ENCODE measurements around the gene DACT1.
"Not testable (repeated sequence)": the region's sequence is repeated elsewhere in the genome, so short reads cannot be mapped to it uniquely, and the experiment has no call there.

DACT1 gene

DNA sequence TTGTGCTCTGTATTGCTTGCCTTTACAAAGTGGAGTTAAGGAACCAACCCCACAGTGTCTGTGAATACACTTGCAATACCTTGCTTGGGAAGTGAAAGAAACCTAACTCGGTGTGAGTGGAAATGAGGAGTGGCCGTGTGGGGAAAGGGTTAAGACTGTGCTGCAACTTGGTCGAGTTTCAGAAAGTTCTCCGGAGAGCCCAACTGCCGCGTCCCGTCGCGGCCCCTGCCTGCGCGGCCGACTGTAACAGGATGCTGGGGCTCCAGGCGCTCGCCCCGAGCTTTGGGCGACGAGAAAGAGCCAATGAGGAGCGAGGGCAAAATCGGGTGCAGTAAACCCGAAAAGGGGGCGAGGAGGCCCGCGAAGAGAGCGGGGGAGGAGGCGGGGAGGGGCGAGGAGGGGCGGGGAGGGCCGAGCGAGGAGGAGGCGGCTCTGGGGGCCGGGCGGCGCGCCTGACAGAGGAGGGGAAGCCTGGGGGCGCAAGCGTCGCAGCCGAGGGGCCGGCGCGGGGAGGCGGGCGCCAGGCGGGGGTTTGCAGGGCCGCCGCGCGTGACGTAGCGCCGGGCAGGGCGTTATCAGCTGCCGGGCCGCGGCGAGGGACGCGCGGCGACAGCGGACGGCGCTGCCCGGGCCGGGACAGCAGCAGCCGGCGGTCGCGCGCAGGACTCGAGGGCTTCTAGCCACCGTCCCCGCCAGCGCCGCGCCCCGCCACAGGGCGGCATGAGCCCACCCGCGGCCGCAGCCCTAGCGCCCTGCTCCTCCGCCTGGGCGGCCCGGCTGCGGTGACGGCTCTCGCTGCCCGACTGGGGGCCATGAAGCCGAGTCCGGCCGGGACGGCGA is at the start of gene DACT1:
TSS of gene DACT1 (plus strand) at position 572 of the 840 bp plus-strand sequence. CDS start at position 813, 241 bp downstream.
- no peak for TF ChIP-seq Cebpa-rat (IDR thresholded peaks at IDR 0.05)
- Histone ChIP-seq H3K27me3 (peaks cover 7% of the 10 kb centered on the region; the same call in 1 of the 2 replicates), H3K4me2 (peak within 1 kb of the TSS; percentile 99), H3K4me3 (peak within 1 kb of the TSS; percentile 89), H3K27ac (peak within 1 kb of the TSS; percentile 76), H3K9me3 (no peaks in the 10 kb centered on the region), H3K4me1 (peaks cover 51% of the 10 kb centered on the region), H3K36me3 (peaks cover 15% of the 10 kb centered on the region), H4K20me1 (no peaks in the 10 kb centered on the region), H3K9ac (peak within 1 kb of the TSS; percentile 83)

DNA sequence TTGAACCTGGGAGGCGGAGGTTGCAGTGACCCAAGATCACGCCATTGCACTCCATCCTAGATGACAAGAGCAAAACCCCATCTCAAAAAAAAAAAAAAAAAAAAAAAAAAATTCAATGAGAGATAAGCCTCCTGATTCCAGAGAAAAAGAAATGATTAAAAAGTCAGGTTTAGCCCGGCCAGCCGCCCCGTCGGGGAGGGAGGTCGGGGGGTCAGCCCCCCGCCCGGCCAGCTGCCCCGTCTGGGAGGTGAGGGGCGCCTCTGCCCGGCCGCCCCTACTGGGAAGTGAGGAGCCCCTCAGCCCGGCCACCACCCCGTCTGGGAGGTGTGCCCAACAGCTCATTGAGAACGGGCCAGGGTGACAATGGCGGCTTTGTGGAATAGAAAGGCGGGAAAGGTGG is 49.4 kb upstream of the DACT1 start:
- H3K27ac ChIP-seq, H3K27me3 ChIP-seq, H4K20me1 ChIP-seq, H3K4me3 ChIP-seq, H3K36me3 ChIP-seq, H3K4me2 ChIP-seq, H3K9ac ChIP-seq, H3K9me3 ChIP-seq: not testable (repeated sequence)
- peaks cover 13% of the 10 kb centered on the region for H3K4me1 ChIP-seq

DNA sequence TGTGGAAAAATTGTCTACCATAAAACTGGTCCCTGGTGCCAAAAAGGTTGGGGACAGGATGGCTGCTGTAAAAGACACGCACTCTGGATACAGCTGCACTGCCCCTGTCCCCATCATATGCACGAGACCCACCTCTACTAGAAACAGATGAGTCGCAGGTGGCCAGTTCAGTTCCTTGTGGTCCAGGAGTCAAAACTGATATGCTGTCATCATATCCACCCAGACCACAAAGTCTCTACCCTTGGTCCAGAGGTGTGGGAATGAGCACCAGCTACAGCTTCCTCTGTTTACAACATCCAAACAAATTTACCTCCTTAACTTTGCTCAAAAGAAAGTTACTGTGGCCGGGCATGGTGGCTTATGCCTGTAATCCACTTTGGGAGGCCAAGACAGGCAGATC is 43.8 kb upstream of the DACT1 start:
- no peaks in the 10 kb centered on the region for H4K20me1 ChIP-seq
- no peaks in the 10 kb centered on the region for H3K36me3 ChIP-seq
- H3K9me3 ChIP-seq, result no peaks in the 10 kb centered on the region
- no peak overlapping the region for H3K4me2 ChIP-seq
- no peak for TF ChIP-seq Cebpa-rat (IDR thresholded peaks at IDR 0.05)
- H3K4me3 ChIP-seq, result no peak overlapping the region
- H3K9ac ChIP-seq, result no peak overlapping the region
- H3K27me3 ChIP-seq, result no peaks in the 10 kb centered on the region
- peaks cover 9% of the 10 kb centered on the region for H3K4me1 ChIP-seq
- H3K27ac ChIP-seq, result no peak overlapping the region

DNA sequence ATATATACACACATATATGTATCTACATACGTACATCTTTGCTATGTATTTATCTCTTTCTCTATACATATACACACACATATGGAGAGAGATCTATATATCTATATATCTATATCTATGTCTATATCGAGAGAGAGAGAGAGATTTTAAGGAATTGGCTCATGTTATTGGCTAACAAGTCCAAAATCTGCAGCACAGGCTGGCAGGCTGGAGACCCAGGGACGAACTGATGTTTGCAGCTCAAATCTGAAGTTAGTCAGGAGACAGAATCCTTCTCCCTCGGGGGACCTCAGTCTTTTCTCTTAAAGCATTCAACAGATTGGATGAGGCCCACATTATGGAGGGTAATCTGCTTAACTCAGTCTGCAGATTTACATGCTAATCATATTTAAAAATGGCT is 40.7 kb upstream of the DACT1 start:
- Histone ChIP-seq H3K36me3 (no peaks in the 10 kb centered on the region), H3K4me1 (peaks cover 14% of the 10 kb centered on the region), H3K9ac (no peak overlapping the region), H3K4me3 (no peak overlapping the region), H4K20me1 (no peaks in the 10 kb centered on the region), H3K27ac (no peak overlapping the region), H3K9me3 (no peaks in the 10 kb centered on the region), H3K27me3 (no peaks in the 10 kb centered on the region), H3K4me2 (no peak overlapping the region)
- TF ChIP-seq Cebpa-rat (IDR thresholded peaks at IDR 0.05), result no peak

GRCh38 chr14:58598028-58598803 is 39.5 kb upstream of the DACT1 start:
- no peak for TF ChIP-seq Cebpa-rat (IDR thresholded peaks at IDR 0.05)
- H3K36me3 ChIP-seq, result no peaks in the 10 kb centered on the region
- no peak overlapping the region for H3K27ac ChIP-seq
- H3K27me3 ChIP-seq, result no peaks in the 10 kb centered on the region
- no peak overlapping the region for H3K4me3 ChIP-seq
- H3K4me2 ChIP-seq, result peak overlapping the region; percentile 28
- no peaks in the 10 kb centered on the region for H3K9me3 ChIP-seq
- no peak overlapping the region for H3K9ac ChIP-seq
- peaks cover 14% of the 10 kb centered on the region for H3K4me1 ChIP-seq
- H4K20me1 ChIP-seq, result no peaks in the 10 kb centered on the region

GRCh38 chr14:58598804-58599525 is 38.8 kb upstream of the DACT1 start:
- Histone ChIP-seq H3K9ac (no peak overlapping the region), H3K36me3 (no peaks in the 10 kb centered on the region), H3K4me3 (no peak overlapping the region), H3K9me3 (no peaks in the 10 kb centered on the region), H4K20me1 (no peaks in the 10 kb centered on the region), H3K4me2 (peak overlapping the region; percentile 28), H3K27ac (no peak overlapping the region), H3K27me3 (no peaks in the 10 kb centered on the region), H3K4me1 (peaks cover 14% of the 10 kb centered on the region)
- no peak for TF ChIP-seq Cebpa-rat (IDR thresholded peaks at IDR 0.05)

GRCh38 chr14:58599707-58600106 is 38.1 kb upstream of the DACT1 start:
- Histone ChIP-seq H3K27me3 (no peaks in the 10 kb centered on the region), H4K20me1 (no peaks in the 10 kb centered on the region), H3K4me3 (no peak overlapping the region), H3K9ac (no peak overlapping the region), H3K4me1 (peaks cover 14% of the 10 kb centered on the region), H3K36me3 (no peaks in the 10 kb centered on the region), H3K27ac (no peak overlapping the region), H3K9me3 (no peaks in the 10 kb centered on the region), H3K4me2 (no peak overlapping the region)
- TF ChIP-seq Cebpa-rat (IDR thresholded peaks at IDR 0.05), result no peak

GRCh38 chr14:58605465-58605864 is 32.3 kb upstream of the DACT1 start:
- no peak overlapping the region for H3K9ac ChIP-seq
- no peak for TF ChIP-seq Cebpa-rat (IDR thresholded peaks at IDR 0.05)
- no peaks in the 10 kb centered on the region for H3K36me3 ChIP-seq
- no peak overlapping the region for H3K27ac ChIP-seq
- H3K4me1 ChIP-seq, result no peaks in the 10 kb centered on the region
- no peaks in the 10 kb centered on the region for H3K27me3 ChIP-seq
- no peaks in the 10 kb centered on the region for H3K9me3 ChIP-seq
- H3K4me3 ChIP-seq, result no peak overlapping the region
- no peaks in the 10 kb centered on the region for H4K20me1 ChIP-seq
- no peak overlapping the region for H3K4me2 ChIP-seq

DNA sequence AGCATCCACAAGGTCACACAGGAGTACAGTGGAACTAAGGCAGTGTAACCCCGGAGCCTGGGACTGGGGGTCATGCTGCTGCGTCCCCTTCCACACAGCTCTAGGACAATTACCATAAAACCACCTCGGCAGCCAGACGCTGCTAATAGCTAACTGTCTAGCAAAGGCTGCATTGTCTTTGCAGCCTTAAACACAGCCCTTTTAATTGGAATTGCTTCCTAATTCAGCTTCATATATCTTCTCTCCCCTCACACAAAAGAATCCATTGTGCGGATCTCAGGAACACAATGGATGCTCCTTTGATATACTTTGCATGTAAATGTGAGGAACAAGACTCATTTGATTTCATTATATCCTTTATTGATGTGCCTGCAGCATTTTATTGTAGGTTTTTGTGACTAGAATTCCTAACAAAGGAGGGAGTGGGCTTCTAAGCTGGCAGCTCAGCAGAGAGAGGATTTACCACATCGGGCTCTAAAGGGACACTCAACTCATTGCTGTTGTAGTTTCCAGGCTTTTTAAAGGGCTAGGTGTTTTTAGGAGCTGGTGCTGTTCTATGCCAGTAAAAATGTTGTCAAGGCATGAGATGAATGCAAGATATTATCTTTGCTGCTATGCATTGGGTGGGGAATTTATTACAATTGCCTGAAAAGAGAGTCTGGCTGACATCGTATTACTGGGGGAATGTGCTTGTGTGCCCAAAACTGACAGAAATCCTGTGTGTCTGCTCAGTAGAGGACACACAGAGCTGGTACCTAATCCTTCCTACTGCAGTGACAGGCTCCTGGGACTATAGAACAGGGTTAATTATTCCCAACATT is 30.4 kb upstream of the DACT1 start:
- Histone ChIP-seq H3K9me3 (no peaks in the 10 kb centered on the region), H3K4me1 (no peaks in the 10 kb centered on the region), H3K27ac (no peak overlapping the region), H3K4me3 (no peak overlapping the region), H3K4me2 (no peak overlapping the region), H3K36me3 (no peaks in the 10 kb centered on the region), H3K9ac (no peak overlapping the region), H4K20me1 (no peaks in the 10 kb centered on the region), H3K27me3 (no peaks in the 10 kb centered on the region)
- no peak for TF ChIP-seq Cebpa-rat (IDR thresholded peaks at IDR 0.05)
